ENCODE data around the gene CIC. TPM values are rescaled to one million over a fixed set of nuclear protein-coding genes. Genes with fewer than 3 reads are reported as not detected.
A peak's percentile ranks its signal among the peaks of the same experiment; 100 is the strongest.

CIC gene
- total and polyA plus RNA-seq, 2 of the 13 experiments (the other 11 are each of a cell fraction or from before 2014, with no cell fraction given) = 5.9 to 8.0 TPM

- TF ChIP-seq ZNF282 (IDR thresholded peaks at IDR 0.05; ENCODE audit: partially characterized antibody) = no peak
- no peak for TF ChIP-seq ZFP36 (IDR thresholded peaks at IDR 0.05; ENCODE audit: borderline replicate concordance, low read depth, low read length, partially characterized antibody)
- TF ChIP-seq ZNF256 (CRISPR knock-in tag; conservative IDR thresholded peaks at IDR 0.05) = no peak
- no peak for TF ChIP-seq PBX2 (CRISPR knock-in tag; IDR thresholded peaks at IDR 0.05)
- peak; percentile 31; the same call in 1 of the 2 replicates for TF ChIP-seq SIN3A (IDR thresholded peaks at IDR 0.05; ENCODE audit: borderline replicate concordance, low read depth, low read length)
- no peak for TF ChIP-seq IRX3 (CRISPR knock-in tag; IDR thresholded peaks at IDR 0.05; ENCODE audit: borderline replicate concordance, low read depth)
- TF ChIP-seq AFF4 (CRISPR knock-in tag; IDR thresholded peaks at IDR 0.05) = no peak
- no peak for TF ChIP-seq AKNA (CRISPR knock-in tag; IDR thresholded peaks at IDR 0.05; ENCODE audit: borderline replicate concordance)
- no peak for TF ChIP-seq MTA3 (CRISPR knock-in tag; IDR thresholded peaks at IDR 0.05)
- no peak for TF ChIP-seq KDM5A (IDR thresholded peaks at IDR 0.05; ENCODE audit: borderline replicate concordance, low read length)
- TF ChIP-seq PHF5A (CRISPR knock-in tag; IDR thresholded peaks at IDR 0.05; ENCODE audit: low read depth, unreplicated experiment) = no peak
- no peak for TF ChIP-seq ZFP36L2 (CRISPR knock-in tag; IDR thresholded peaks at IDR 0.05)
- TF ChIP-seq KLF13 (CRISPR knock-in tag; IDR thresholded peaks at IDR 0.05) = no peak
- TF ChIP-seq ZSCAN20 (CRISPR knock-in tag; IDR thresholded peaks at IDR 0.05; ENCODE audit: borderline replicate concordance) = no peak
- TF ChIP-seq ZNF720 (CRISPR knock-in tag; IDR thresholded peaks at IDR 0.05) = no peak
- peak; percentile 60; the same call in 1 of the 2 replicates for TF ChIP-seq IRF2 (CRISPR knock-in tag; IDR thresholded peaks at IDR 0.05)
- no peak for TF ChIP-seq DDIT3 (CRISPR knock-in tag; IDR thresholded peaks at IDR 0.05)
These were observed 47.5 kb downstream of the CIC start (continued) for GRCh38 chr19:42316223-42317211.
